Natural killer cell (primary cell): ENCODE results near the gene SLC35F4. TPM values are rescaled to one million over a fixed set of nuclear protein-coding genes. Genes with fewer than 3 reads are reported as not detected.

Experiments used
- ATAC-seq, 3 donors: fragments of 150-1000 bp in 2 of 3; fragments of 200-7000 bp in 1 of 3; cut with Tn5 transposase; 1 replicate in 1 of 3; 2 replicates in 2 of 3; pipeline ENCODE4 v1.10.0; 2021; ENCODE audit warnings: mild to moderate bottlenecking in 2 of 3, moderate library complexity in 2 of 3
- DNase-seq, 2 donors: peaks; one replicate each; pipeline versions ENCODE4 v3.0.0 to v3.0.0-alpha.2; 2013 to 2021; ENCODE audit warnings: mixed read lengths in 1 of 2
- H3K27ac ChIP-seq: one replicate; pipeline ENCODE4 v1.5.1; 2013; ENCODE audit warnings: mild to moderate bottlenecking, low read length
- H3K27me3 ChIP-seq: one replicate; pipeline ENCODE4 v1.6.1; 2013; ENCODE audit warnings: low read length; ENCODE audit not compliant: control insufficient read depth, insufficient read depth
- H3K36me3 ChIP-seq: one replicate; pipeline ENCODE4 v1.6.1; 2013; ENCODE audit warnings: low read length; ENCODE audit not compliant: control insufficient read depth, insufficient read depth
- H3K4me1 ChIP-seq: one replicate; pipeline ENCODE4 v1.6.1; 2013; ENCODE audit warnings: low read length; ENCODE audit not compliant: control insufficient read depth, insufficient read depth
- H3K4me3 ChIP-seq: one replicate; pipeline ENCODE4 v1.5.1; 2013; ENCODE audit warnings: low read length
- H3K9me3 ChIP-seq: one replicate; pipeline ENCODE4 v1.6.1; 2013; ENCODE audit warnings: low read length; ENCODE audit not compliant: control insufficient read depth, insufficient read depth
- H3K27ac Mint-ChIP-seq, 2 donors: one replicate each; pipeline ENCODE4 v1.8.0; 2022; ENCODE audit warnings: mild to moderate bottlenecking in 2 of 2, mixed read lengths in 2 of 2, moderate library complexity in 1 of 2
- H3K27me3 Mint-ChIP-seq, 2 donors: one replicate each; pipeline ENCODE4 v1.8.0; 2022; ENCODE audit warnings: low read depth in 2 of 2, mixed read lengths in 2 of 2
- H3K36me3 Mint-ChIP-seq: one replicate; pipeline ENCODE4 v1.8.0; 2022; ENCODE audit warnings: mixed read lengths
- H3K4me1 Mint-ChIP-seq, 2 donors: one replicate each; pipeline ENCODE4 v1.8.0; 2022; ENCODE audit warnings: mixed read lengths in 2 of 2
- H3K4me3 Mint-ChIP-seq: one replicate; pipeline ENCODE4 v1.8.0; 2022; ENCODE audit warnings: mild to moderate bottlenecking, moderate library complexity, mixed read lengths
- H3K9me3 Mint-ChIP-seq, 2 donors: one replicate each; pipeline ENCODE4 v1.8.0; 2022; ENCODE audit warnings: mixed read lengths in 2 of 2
- WGBS: methylation state at CpG from one replicate; pipeline ENCODE4 v1.1.7; 2013; ENCODE audit warnings: missing lambda C conversion rate; ENCODE audit not compliant: insufficient coverage; 5-methylcytosine and 5-hydroxymethylcytosine counted together
- intact Hi-C: fragments of 100-400 bp; cut with micrococcal nuclease; formaldehyde crosslinking; loops from one replicate; pipeline ENCODE4 v1.14.2; 2022
- total RNA-seq, 4 donors: library from RNA; stranded (reverse); fragments of 120-200 nt in 1 of 4; gene quantifications; one replicate each; pipeline versions ENCODE4 v1.2.3 to v1.2.4, GENCODE V29; 2013 to 2022
- TF ChIP-seq, protein P1 (sequence below): fragments of 200-600 bp; IDR thresholded peaks from one replicate; pipeline ENCODE4 v1.8.0; 2022; ENCODE audit warnings: antibody characterized with exemption

Gene SLC35F4
- total RNA-seq, 3 donors from 2014 or later (not counting 1 experiment from before 2014, with no cell fraction given): not detected

DNA sequence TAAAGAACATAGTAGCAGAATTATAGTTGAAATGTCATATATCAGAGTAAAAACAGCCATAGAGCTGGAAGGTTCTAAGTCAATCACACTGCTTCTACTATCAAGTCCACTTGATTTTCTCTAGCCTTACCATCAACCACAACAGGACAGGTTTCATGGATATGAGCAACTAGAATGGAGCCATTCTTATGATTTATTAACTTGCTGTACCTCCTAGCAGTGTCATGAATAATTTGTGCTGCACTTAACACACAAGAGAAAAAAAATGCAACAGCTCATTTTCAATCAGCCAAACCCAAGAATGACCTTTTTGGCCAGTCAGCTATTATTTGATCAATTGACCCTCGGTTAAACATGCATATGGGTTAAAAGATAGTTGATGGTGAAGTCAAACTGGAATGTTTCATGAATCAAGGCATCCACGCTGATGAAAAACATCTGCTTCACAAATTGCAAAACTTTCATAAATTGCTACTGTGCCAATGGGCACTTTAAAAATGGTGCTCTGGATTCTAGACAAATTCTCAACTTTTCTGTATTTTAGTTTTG, 316.8 kb downstream of the SLC35F4 start:
- H3K27me3 Mint-ChIP-seq: no peaks in the 10 kb centered on the region
- TF ChIP-seq, protein P1, sequence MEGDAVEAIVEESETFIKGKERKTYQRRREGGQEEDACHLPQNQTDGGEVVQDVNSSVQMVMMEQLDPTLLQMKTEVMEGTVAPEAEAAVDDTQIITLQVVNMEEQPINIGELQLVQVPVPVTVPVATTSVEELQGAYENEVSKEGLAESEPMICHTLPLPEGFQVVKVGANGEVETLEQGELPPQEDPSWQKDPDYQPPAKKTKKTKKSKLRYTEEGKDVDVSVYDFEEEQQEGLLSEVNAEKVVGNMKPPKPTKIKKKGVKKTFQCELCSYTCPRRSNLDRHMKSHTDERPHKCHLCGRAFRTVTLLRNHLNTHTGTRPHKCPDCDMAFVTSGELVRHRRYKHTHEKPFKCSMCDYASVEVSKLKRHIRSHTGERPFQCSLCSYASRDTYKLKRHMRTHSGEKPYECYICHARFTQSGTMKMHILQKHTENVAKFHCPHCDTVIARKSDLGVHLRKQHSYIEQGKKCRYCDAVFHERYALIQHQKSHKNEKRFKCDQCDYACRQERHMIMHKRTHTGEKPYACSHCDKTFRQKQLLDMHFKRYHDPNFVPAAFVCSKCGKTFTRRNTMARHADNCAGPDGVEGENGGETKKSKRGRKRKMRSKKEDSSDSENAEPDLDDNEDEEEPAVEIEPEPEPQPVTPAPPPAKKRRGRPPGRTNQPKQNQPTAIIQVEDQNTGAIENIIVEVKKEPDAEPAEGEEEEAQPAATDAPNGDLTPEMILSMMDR: no peak
- intact Hi-C loops: no loop called here

DNA sequence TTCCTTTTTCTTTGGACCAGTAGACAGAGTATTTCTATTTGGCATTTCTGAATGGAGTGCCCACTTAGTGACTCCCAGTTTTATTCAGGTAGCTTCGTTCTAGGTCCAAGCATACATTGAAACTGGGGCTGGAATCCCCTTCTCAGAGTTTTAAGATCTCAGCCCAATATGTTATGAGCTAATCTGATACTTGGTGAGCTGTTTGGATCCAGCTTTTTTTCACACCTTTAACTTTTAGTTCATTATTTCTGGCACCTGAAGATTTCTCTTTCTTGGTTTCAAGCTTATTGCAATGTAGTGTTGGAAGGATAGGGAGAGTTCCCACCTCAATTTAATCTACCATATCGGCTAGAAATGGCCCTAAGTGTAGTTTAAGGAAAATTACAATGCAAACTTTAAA, 318.8 kb downstream of the SLC35F4 start:
- no peaks in the 10 kb centered on the region for H3K27me3 Mint-ChIP-seq
- peaks cover 17 to 20% of the 10 kb centered on the region in 2 donors for H3K9me3 Mint-ChIP-seq
- no peaks in the 10 kb centered on the region for H3K27me3 ChIP-seq
- no peaks in the 10 kb centered on the region for H3K4me1 ChIP-seq
- no peaks in the 10 kb centered on the region for H3K4me1 Mint-ChIP-seq
- DNase-seq: no peak
- intact Hi-C loops: no loop called here
- no peak overlapping the region for H3K4me3 ChIP-seq
- no peak for ATAC-seq
- TF ChIP-seq, protein P1: no peak
- peaks cover 2% of the 10 kb centered on the region for H3K9me3 ChIP-seq
- 80% methylated on average over 1 of the region's 2 CpGs for WGBS
- peaks cover 23% of the 10 kb centered on the region for H3K36me3 Mint-ChIP-seq
- no peak overlapping the region for H3K27ac Mint-ChIP-seq
- no peaks in the 10 kb centered on the region for H3K36me3 ChIP-seq
- no peak overlapping the region for H3K27ac ChIP-seq
- H3K4me3 Mint-ChIP-seq: no peak overlapping the region

More for the DNA sequence above, 316.8 kb downstream of the SLC35F4 start:
- H3K9me3 Mint-ChIP-seq: peaks cover 11 to 13% of the 10 kb centered on the region in 2 donors
- H3K27ac Mint-ChIP-seq: no peak overlapping the region
- Histone ChIP-seq H3K4me3 (no peak overlapping the region), H3K4me1 (no peaks in the 10 kb centered on the region), H3K9me3 (peaks cover 7% of the 10 kb centered on the region), H3K36me3 (no peaks in the 10 kb centered on the region), H3K27me3 (no peaks in the 10 kb centered on the region), H3K27ac (no peak overlapping the region)
- no peak for DNase-seq
- ATAC-seq: no peak
- 70% methylated on average over 2 of the region's 2 CpGs for WGBS
- no peak overlapping the region for H3K4me3 Mint-ChIP-seq
- H3K36me3 Mint-ChIP-seq: peaks cover 16% of the 10 kb centered on the region
- H3K4me1 Mint-ChIP-seq: no peaks in the 10 kb centered on the region

DNA sequence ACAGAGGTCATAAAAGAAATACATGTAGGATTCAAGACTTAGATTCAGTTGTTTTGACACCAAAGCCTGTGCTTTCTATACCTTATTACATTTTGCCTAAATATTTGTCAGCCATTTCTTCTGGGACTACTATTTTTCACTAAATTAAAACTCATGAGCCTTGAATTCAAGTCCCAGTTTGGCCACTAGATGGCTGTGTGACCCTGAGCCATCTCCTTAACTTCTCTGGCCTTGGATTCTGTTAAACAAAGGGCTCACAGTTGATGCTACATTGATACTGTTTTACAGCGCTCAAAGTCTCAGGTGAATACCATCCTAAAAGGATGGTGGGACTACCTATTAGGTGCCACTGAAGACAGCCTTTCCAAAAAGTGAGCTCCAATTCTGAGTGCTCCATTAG, 332.7 kb downstream of the SLC35F4 start:
- no peak overlapping the region for H3K4me3 ChIP-seq
- peaks cover 6% of the 10 kb centered on the region for H3K9me3 ChIP-seq
- intact Hi-C loops: no loop called here
- DNase-seq (peak in 1 of 2 donors; percentile 7), ATAC-seq (no peak)
- peaks cover 3 to 8% of the 10 kb centered on the region in 2 donors for H3K9me3 Mint-ChIP-seq
- 82% methylated on average over 1 of the region's 1 CpG for WGBS
- no peak overlapping the region for H3K4me3 Mint-ChIP-seq
- no peak overlapping the region for H3K27ac ChIP-seq
- H3K27me3 Mint-ChIP-seq: no peaks in the 10 kb centered on the region
- H3K27me3 ChIP-seq: no peaks in the 10 kb centered on the region
- TF ChIP-seq, protein P1: no peak
- H3K4me1 Mint-ChIP-seq: no peaks in the 10 kb centered on the region
- H3K36me3 ChIP-seq: no peaks in the 10 kb centered on the region
- H3K36me3 Mint-ChIP-seq: peaks cover 6% of the 10 kb centered on the region
- no peak overlapping the region for H3K27ac Mint-ChIP-seq
- no peaks in the 10 kb centered on the region for H3K4me1 ChIP-seq

DNA sequence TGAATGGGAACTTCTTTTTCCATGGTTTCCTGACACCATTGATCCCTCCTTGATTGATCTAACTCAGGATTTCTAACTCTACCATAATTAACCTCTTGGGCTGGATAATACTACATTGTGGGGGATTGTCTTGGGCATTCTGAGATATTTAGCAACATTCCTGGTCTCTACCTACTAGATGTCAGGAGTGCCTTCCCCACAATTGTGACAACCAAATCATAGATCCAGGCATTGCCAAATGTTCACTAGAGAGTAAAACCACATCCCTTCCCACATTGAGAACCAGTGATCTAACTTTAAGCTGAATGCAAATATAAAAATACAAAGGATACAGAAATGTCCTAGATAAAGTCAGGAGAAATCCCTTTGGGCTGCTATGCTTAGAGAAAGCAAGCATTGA, 335.3 kb downstream of the SLC35F4 start:
- Mint-ChIP-seq H3K36me3 (peaks cover 11% of the 10 kb centered on the region), H3K4me3 (no peak overlapping the region), H3K4me1 (no peaks in the 10 kb centered on the region), H3K27ac (no peak overlapping the region), H3K9me3 (peaks cover 4 to 5% of the 10 kb centered on the region in 2 donors), H3K27me3 (no peaks in the 10 kb centered on the region)
- intact Hi-C loops: no loop called here
- peaks cover 13% of the 10 kb centered on the region for H3K9me3 ChIP-seq
- H3K27me3 ChIP-seq: no peaks in the 10 kb centered on the region
- H3K4me1 ChIP-seq: no peaks in the 10 kb centered on the region
- no peaks in the 10 kb centered on the region for H3K36me3 ChIP-seq
- no peak for DNase-seq
- no peak for ATAC-seq
- H3K27ac ChIP-seq: no peak overlapping the region
- H3K4me3 ChIP-seq: no peak overlapping the region
- TF ChIP-seq, protein P1: no peak
